HepG2 (cell line): ENCODE data around the gene ZBTB48.

Experiments used
- ATF4 ChIP-seq, 2 experiments: fragments of 450-650 bp in 1 of 2; sonication (generic) in 1 of 2; formaldehyde crosslinking; IDR thresholded peaks; 2 replicates each; pipeline versions ENCODE4 v1.5.0 to v1.8.0; 2020 to 2022; ENCODE audit warnings: mild to moderate bottlenecking in 1 of 2, missing genetic modification reagents in 1 of 2
- CTCF ChIP-seq: sonication (generic); formaldehyde crosslinking; IDR thresholded peaks from 2 replicates; pipeline ENCODE4 v1.5.0; 2020; ENCODE audit warnings: mild to moderate bottlenecking, missing genetic modification reagents, moderate library complexity
- E2F1 ChIP-seq: sonication (generic); formaldehyde crosslinking; IDR thresholded peaks from 2 replicates; pipeline ENCODE4 v1.5.0; 2020; ENCODE audit warnings: missing genetic modification reagents
- EP300 ChIP-seq, 3 experiments: sonication (generic) in 1 of 3; formaldehyde crosslinking in 1 of 3; IDR thresholded peaks; 2 replicates each; pipeline versions ENCODE4 v1.5.1 to v1.6.1; 2011 to 2020; ENCODE audit warnings: low read depth in 2 of 3, low read length in 2 of 3, borderline replicate concordance in 1 of 3, improper control_type of control experiment in 1 of 3, mild to moderate bottlenecking in 1 of 3, missing genetic modification reagents in 1 of 3, moderate library complexity in 1 of 3
- GPBP1L1 ChIP-seq: sonication (generic); formaldehyde crosslinking; IDR thresholded peaks from 2 replicates; pipeline ENCODE4 v1.5.0; 2020; ENCODE audit warnings: mild to moderate bottlenecking, missing genetic modification reagents
- MEF2D ChIP-seq: sonication (generic); formaldehyde crosslinking; IDR thresholded peaks from 2 replicates; pipeline ENCODE4 v1.5.1; 2020; ENCODE audit warnings: mild to moderate bottlenecking, missing genetic modification reagents
- TBP ChIP-seq: sonication (generic); formaldehyde crosslinking; IDR thresholded peaks from 2 replicates; pipeline ENCODE4 v1.5.0; 2020; ENCODE audit warnings: missing genetic modification reagents
- ZNF513 ChIP-seq: sonication (generic); formaldehyde crosslinking; conservative IDR thresholded peaks from 2 replicates; pipeline ENCODE4 v1.5.0; 2020; ENCODE audit warnings: missing genetic modification reagents
- ZNF737 ChIP-seq: sonication (generic); formaldehyde crosslinking; IDR thresholded peaks from 2 replicates; pipeline ENCODE4 v1.5.0; 2020; ENCODE audit warnings: missing genetic modification reagents, mild to moderate bottlenecking, borderline replicate concordance
- ZSCAN30 ChIP-seq: sonication (generic); formaldehyde crosslinking; IDR thresholded peaks from 2 replicates; pipeline ENCODE4 v1.5.0; 2020; ENCODE audit warnings: mild to moderate bottlenecking, missing genetic modification reagents
- ZUFSP ChIP-seq: sonication (generic); formaldehyde crosslinking; IDR thresholded peaks from 2 replicates; pipeline ENCODE4 v1.9.0; 2021; ENCODE audit warnings: missing genetic modification reagents, mild to moderate bottlenecking, borderline replicate concordance

GRCh38 chr1:6585081-6585722, 5.4 kb downstream of the ZBTB48 start:
- TF ChIP-seq ZUFSP (no peak), EP300 (IDR thresholded peaks at IDR 0.05; ENCODE audit: low read depth in 2 of 2, low read length in 2 of 2) (no peak), EP300 (CRISPR knock-in tag; IDR thresholded peaks at IDR 0.05; ENCODE audit: borderline replicate concordance) (no peak), E2F1 (CRISPR knock-in tag) (no peak), TBP (CRISPR knock-in tag) (no peak), CTCF (no peak), ZNF737 (CRISPR knock-in tag) (no peak), ZSCAN30 (no peak), ATF4 (CRISPR knock-in tag; IDR thresholded peaks at IDR 0.05) (no peak), GPBP1L1 (CRISPR knock-in tag) (no peak), MEF2D (CRISPR knock-in tag) (no peak), ZNF513 (CRISPR knock-in tag) (no peak)
